ENCODE measurements around the gene KCNH1.
A peak's percentile ranks its signal among the peaks of the same experiment; 100 is the strongest.
"Not testable (repeated sequence)": the region's sequence is repeated elsewhere in the genome, so short reads cannot be mapped to it uniquely, and the experiment has no call there.

KCNH1 gene

GRCh38 chr1:211095381-211095780, 38.6 kb downstream of the KCNH1 start:
- DNase-seq (ENCODE audit: low read depth), result no peak

- no peak for DNase-seq (ENCODE audit: low read depth)
Measured at GRCh38 chr1:211092955-211093354, 41.0 kb downstream of the KCNH1 start.

- no peak for DNase-seq (ENCODE audit: low read depth)
Measured at GRCh38 chr1:211091867-211092266, 42.1 kb downstream of the KCNH1 start.

- DNase-seq (ENCODE audit: low read depth), result no peak
Measured at GRCh38 chr1:211089536-211089935, 44.4 kb downstream of the KCNH1 start.

GRCh38 chr1:211088156-211088555, 45.8 kb downstream of the KCNH1 start:
- DNase-seq (ENCODE audit: low read depth), result no peak

- no peak for DNase-seq (ENCODE audit: low read depth)
Measured at GRCh38 chr1:211082824-211083223, 51.1 kb downstream of the KCNH1 start.

- not testable (repeated sequence) for DNase-seq (ENCODE audit: low read depth)
Measured at GRCh38 chr1:211081447-211081846, 52.5 kb downstream of the KCNH1 start.

GRCh38 chr1:211068976-211069375, 65.0 kb downstream of the KCNH1 start:
- DNase-seq (ENCODE audit: low read depth), result no peak

GRCh38 chr1:211066781-211067384, 67.1 kb downstream of the KCNH1 start:
- no peak for DNase-seq (ENCODE audit: low read depth)

GRCh38 chr1:211041838-211042237, 92.1 kb downstream of the KCNH1 start:
- DNase-seq (ENCODE audit: low read depth), result not testable (repeated sequence)

- peak; percentile 97 for DNase-seq (ENCODE audit: low read depth)
Measured at GRCh38 chr1:211037095-211037494, 96.9 kb downstream of the KCNH1 start.

GRCh38 chr1:211036381-211037060, 97.4 kb downstream of the KCNH1 start:
- DNase-seq (ENCODE audit: low read depth), result no peak

- DNase-seq (ENCODE audit: low read depth), result no peak
Measured at GRCh38 chr1:211035821-211036380, 98.0 kb downstream of the KCNH1 start.

GRCh38 chr1:211033921-211034525, 99.9 kb downstream of the KCNH1 start:
- DNase-seq (ENCODE audit: low read depth), result no peak

GRCh38 chr1:211024901-211025300, 109.0 kb downstream of the KCNH1 start:
- no peak for DNase-seq (ENCODE audit: low read depth)

GRCh38 chr1:211019266-211019665, 114.7 kb downstream of the KCNH1 start:
- DNase-seq (ENCODE audit: low read depth), result no peak

GRCh38 chr1:211018690-211019089, 115.3 kb downstream of the KCNH1 start:
- no peak for DNase-seq (ENCODE audit: low read depth)

GRCh38 chr1:211017075-211017718, 116.8 kb downstream of the KCNH1 start:
- DNase-seq (ENCODE audit: low read depth), result peak; percentile 83

GRCh38 chr1:211014275-211014674, 119.7 kb downstream of the KCNH1 start:
- no peak for DNase-seq (ENCODE audit: low read depth)

GRCh38 chr1:211013346-211014240, 120.4 kb downstream of the KCNH1 start:
- DNase-seq (ENCODE audit: low read depth), result no peak

GRCh38 chr1:211011128-211011527, 122.8 kb downstream of the KCNH1 start:
- not testable (repeated sequence) for DNase-seq (ENCODE audit: low read depth)

GRCh38 chr1:211009944-211010343, 124.0 kb downstream of the KCNH1 start:
- no peak for DNase-seq (ENCODE audit: low read depth)

Data from HS-27A (cell line).